Astrocyte (in vitro differentiated cells and primary cell): Measurements from ENCODE around the gene GDF10. TPM values are rescaled to one million over a fixed set of nuclear protein-coding genes. Genes with fewer than 3 reads are reported as not detected.

Source experiments
- DNase-seq: peaks from one replicate; pipeline ENCODE4 v3.0.0-alpha.2; 2010; ENCODE audit warnings: low read depth
- FAIRE-seq: peaks from 2 replicates; lab custom pipeline; 2011; peaks lifted over from hg19 to GRCh38; lab: Jason Lieb, UNC
- H2AFZ ChIP-seq: 2 replicates; pipeline ENCODE4 v1.6.0; 2012; ENCODE audit warnings: low read depth, low read length, inconsistent platforms
- H3K27ac ChIP-seq: 2 replicates; pipeline ENCODE4 v1.5.1; 2011; ENCODE audit warnings: low read depth, low read length, inconsistent platforms
- H3K27me3 ChIP-seq: 2 replicates; pipeline ENCODE4 v1.6.0; 2011; ENCODE audit warnings: low read length, inconsistent platforms; ENCODE audit not compliant: insufficient read depth
- H3K36me3 ChIP-seq: 2 replicates; pipeline ENCODE4 v1.5.1; 2011; ENCODE audit warnings: low read length, inconsistent platforms; ENCODE audit not compliant: insufficient read depth
- H3K4me1 ChIP-seq: 2 replicates; pipeline ENCODE4 v1.5.1; 2011; ENCODE audit warnings: low read length, inconsistent platforms; ENCODE audit not compliant: insufficient read depth
- H3K4me2 ChIP-seq: 2 replicates; pipeline ENCODE4 v1.6.0; 2012; ENCODE audit warnings: low read length, inconsistent platforms
- H3K4me3 ChIP-seq: 2 replicates; pipeline ENCODE4 v1.5.1; 2011; ENCODE audit warnings: low read depth, mild to moderate bottlenecking, low read length, inconsistent platforms; ENCODE audit not compliant: insufficient read depth
- H3K79me2 ChIP-seq: 2 replicates; pipeline ENCODE4 v1.6.0; 2012; ENCODE audit warnings: mild to moderate bottlenecking, low read length, inconsistent platforms; ENCODE audit not compliant: insufficient read depth
- H3K9ac ChIP-seq: 2 replicates; pipeline ENCODE4 v1.6.0; 2012; ENCODE audit warnings: mild to moderate bottlenecking, low read length, inconsistent platforms
- H3K9me3 ChIP-seq: 2 replicates; pipeline ENCODE4 v1.5.1; 2012; ENCODE audit warnings: low read depth, mild to moderate bottlenecking, low read length, inconsistent platforms; ENCODE audit not compliant: insufficient read depth
- H4K20me1 ChIP-seq: 2 replicates; pipeline ENCODE4 v1.6.0; 2012; ENCODE audit warnings: low read length, inconsistent platforms; ENCODE audit not compliant: insufficient read depth
- H3K27ac Mint-ChIP-seq: one replicate; pipeline ENCODE4 v1.8.0; 2021; ENCODE audit warnings: mild to moderate bottlenecking, mixed read lengths; ENCODE audit not compliant: unreplicated experiment
- H3K27me3 Mint-ChIP-seq: one replicate; pipeline ENCODE4 v1.8.0; 2021; ENCODE audit warnings: low read depth, mixed read lengths; ENCODE audit not compliant: unreplicated experiment
- H3K36me3 Mint-ChIP-seq: one replicate; pipeline ENCODE4 v1.8.0; 2021; ENCODE audit warnings: low read depth, mixed read lengths; ENCODE audit not compliant: unreplicated experiment
- H3K4me1 Mint-ChIP-seq: one replicate; pipeline ENCODE4 v1.8.0; 2021; ENCODE audit warnings: low read depth, mixed read lengths; ENCODE audit not compliant: unreplicated experiment
- H3K4me3 Mint-ChIP-seq: one replicate; pipeline ENCODE4 v1.8.0; 2021; ENCODE audit warnings: mild to moderate bottlenecking, moderate library complexity, mixed read lengths; ENCODE audit not compliant: unreplicated experiment
- H3K9me3 Mint-ChIP-seq: one replicate; pipeline ENCODE4 v1.8.0; 2021; ENCODE audit warnings: mild to moderate bottlenecking, mixed read lengths; ENCODE audit not compliant: unreplicated experiment
- CTCF ChIP-seq: IDR thresholded peaks from 2 replicates; pipeline ENCODE4 v1.5.1; 2011; ENCODE audit warnings: low read depth, mild to moderate bottlenecking, inconsistent platforms, low read length, moderate library complexity; ENCODE audit not compliant: insufficient read depth
- EZH2 ChIP-seq: IDR thresholded peaks from 2 replicates; pipeline ENCODE4 v1.6.1; 2012; ENCODE audit warnings: mild to moderate bottlenecking, low read length, inconsistent platforms; ENCODE audit not compliant: insufficient read depth
- total RNA-seq: library from RNA; stranded (reverse); gene quantifications from 2 replicates; pipeline ENCODE4 v1.2.1, GENCODE V29; 2021

Gene GDF10
- total RNA-seq, 1 donor from 2014 or later = 2.2 TPM

- H3K4me3 ChIP-seq = no peak overlapping the region
- no peaks in the 10 kb centered on the region for H4K20me1 ChIP-seq
- TF ChIP-seq CTCF = no peak
- no peak for TF ChIP-seq EZH2
- H3K27me3 ChIP-seq = no peaks in the 10 kb centered on the region
- Mint-ChIP-seq H3K9me3 (peaks cover 9% of the 10 kb centered on the region), H3K4me3 (no peak overlapping the region), H3K27me3 (peaks cover 46% of the 10 kb centered on the region), H3K36me3 (no peaks in the 10 kb centered on the region), H3K4me1 (peaks cover 2% of the 10 kb centered on the region), H3K27ac (no peak overlapping the region)
- no peak overlapping the region for H3K4me2 ChIP-seq
- no peak for DNase-seq
- H2AFZ ChIP-seq = no peak overlapping the region
- H3K36me3 ChIP-seq = no peaks in the 10 kb centered on the region
- no peaks in the 10 kb centered on the region for H3K4me1 ChIP-seq
- H3K79me2 ChIP-seq = no peaks in the 10 kb centered on the region
- no peaks in the 10 kb centered on the region for H3K9me3 ChIP-seq
- no peak overlapping the region for H3K27ac ChIP-seq
- FAIRE-seq = no peak
- no peak overlapping the region for H3K9ac ChIP-seq
These were observed 21.9 kb upstream of the GDF10 start for GRCh38 chr10:47278152-47278473.

GRCh38 chr10:47278720-47279119, 21.3 kb upstream of the GDF10 start:
- Mint-ChIP-seq H3K4me3 (no peak overlapping the region), H3K4me1 (peaks cover 2% of the 10 kb centered on the region), H3K27me3 (peaks cover 49% of the 10 kb centered on the region), H3K27ac (no peak overlapping the region), H3K36me3 (no peaks in the 10 kb centered on the region), H3K9me3 (peaks cover 4% of the 10 kb centered on the region)
- no peak overlapping the region for H2AFZ ChIP-seq
- DNase-seq (no peak), FAIRE-seq (no peak)
- H3K27ac ChIP-seq = no peak overlapping the region
- no peak overlapping the region for H3K4me2 ChIP-seq
- no peak for TF ChIP-seq CTCF
- TF ChIP-seq EZH2 = no peak
- no peaks in the 10 kb centered on the region for H3K79me2 ChIP-seq
- no peaks in the 10 kb centered on the region for H4K20me1 ChIP-seq
- H3K36me3 ChIP-seq = no peaks in the 10 kb centered on the region
- no peaks in the 10 kb centered on the region for H3K27me3 ChIP-seq
- H3K9ac ChIP-seq = no peak overlapping the region
- no peaks in the 10 kb centered on the region for H3K9me3 ChIP-seq
- H3K4me3 ChIP-seq = no peak overlapping the region
- no peaks in the 10 kb centered on the region for H3K4me1 ChIP-seq

- H3K27ac Mint-ChIP-seq = no peak overlapping the region
- no peak for FAIRE-seq
These were observed 20.7 kb upstream of the GDF10 start for GRCh38 chr10:47279276-47279675.

More at GRCh38 chr10:47279276-47279675, 20.7 kb upstream of the GDF10 start:
- no peak overlapping the region for H3K27ac ChIP-seq
- Mint-ChIP-seq H3K27me3 (peaks cover 51% of the 10 kb centered on the region), H3K9me3 (peaks cover under 1% of the 10 kb centered on the region), H3K4me3 (no peak overlapping the region), H3K4me1 (peaks cover 2% of the 10 kb centered on the region), H3K36me3 (no peaks in the 10 kb centered on the region)
- H3K4me1 ChIP-seq = no peaks in the 10 kb centered on the region
- no peaks in the 10 kb centered on the region for H3K36me3 ChIP-seq
- H3K9me3 ChIP-seq = no peaks in the 10 kb centered on the region
- no peaks in the 10 kb centered on the region for H3K79me2 ChIP-seq
- TF ChIP-seq CTCF = no peak
- no peak for TF ChIP-seq EZH2
- no peaks in the 10 kb centered on the region for H4K20me1 ChIP-seq
- no peak for DNase-seq
- no peak overlapping the region for H3K4me2 ChIP-seq
- no peak overlapping the region for H3K9ac ChIP-seq
- no peak overlapping the region for H2AFZ ChIP-seq
- H3K4me3 ChIP-seq = no peak overlapping the region
- no peaks in the 10 kb centered on the region for H3K27me3 ChIP-seq
